Measurements from ENCODE around the gene UTS2B. TPM values are rescaled to one million over a fixed set of nuclear protein-coding genes. Genes with fewer than 3 reads are reported as not detected.

The UTS2B gene
- total RNA-seq, 1 experiment from 2014 or later = 0.26 TPM

- POLR2A ChIA-PET = no interaction called here
- Histone ChIP-seq H3K36me3 (ENCODE audit: control insufficient read depth, insufficient read depth, low read length) (peaks cover 25% of the 10 kb centered on the region), H3K27me3 (ENCODE audit: control insufficient read depth, insufficient read depth, low read length) (no peaks in the 10 kb centered on the region), H3K4me1 (ENCODE audit: control insufficient read depth, insufficient read depth, low read length) (peaks cover 31% of the 10 kb centered on the region), H3K9me3 (ENCODE audit: control insufficient read depth, insufficient read depth, low read depth, low read length) (no peaks in the 10 kb centered on the region), H3K4me3 (ENCODE audit: low read depth in 2 of 2, low read length in 2 of 2) (no peak overlapping the region), H3K27ac (ENCODE audit: low read length) (peak overlapping the region; percentile 56)
- intact Hi-C loops (cut with micrococcal nuclease; ENCODE audit: unreplicated experiment) = no loop called here
- CTCF ChIA-PET = no interaction called here
- in situ Hi-C loops (cut with HindIII; ENCODE audit: low pct_unique_long_range_greater_than_20kb, low sequenced_read_pairs) = no loop called here
- peak; percentile 27 for DNase-seq (ENCODE audit: low read depth, low spot score)
- BruUV-seq (replicated peaks) = no TSS peak
- peak; percentile 94 for ATAC-seq
- TF ChIP-seq TCF7L2 (IDR thresholded peaks at IDR 0.05; ENCODE audit: low read depth, low read length) (no peak), SIN3A (IDR thresholded peaks at IDR 0.05; ENCODE audit: borderline replicate concordance, insufficient read depth, low read depth, low read length) (no peak), POLR2AphosphoS5 (IDR thresholded peaks at IDR 0.05; ENCODE audit: low read depth, low read length) (no peak), REST (IDR thresholded peaks at IDR 0.05; ENCODE audit: insufficient read depth in 1 of 2, low read depth in 2 of 2, low read length in 1 of 2) (no peak), CTCF (IDR thresholded peaks at IDR 0.05) (no peak)
Observed at GRCh38 chr3:191376516-191377141, 46.3 kb upstream of the UTS2B start.

- ATAC-seq (no peak), DNase-seq (ENCODE audit: low read depth, low spot score) (no peak)
- H3K4me3 ChIP-seq (ENCODE audit: low read depth in 2 of 2, low read length in 2 of 2) = no peak overlapping the region
- peaks cover 27% of the 10 kb centered on the region for H3K4me1 ChIP-seq (ENCODE audit: control insufficient read depth, insufficient read depth, low read length)
- ChIA-PET POLR2A (no interaction called here), CTCF (no interaction called here)
- intact Hi-C loops (cut with micrococcal nuclease; ENCODE audit: unreplicated experiment) = no loop called here
- no TSS peak for BruUV-seq (replicated peaks)
- in situ Hi-C loops (cut with HindIII; ENCODE audit: low pct_unique_long_range_greater_than_20kb, low sequenced_read_pairs) = no loop called here
- no peak overlapping the region for H3K27ac ChIP-seq (ENCODE audit: low read length)
- H3K27me3 ChIP-seq (ENCODE audit: control insufficient read depth, insufficient read depth, low read length) = no peaks in the 10 kb centered on the region
- no peak for TF ChIP-seq POLR2AphosphoS5 (IDR thresholded peaks at IDR 0.05; ENCODE audit: low read depth, low read length)
- no peak for TF ChIP-seq TCF7L2 (IDR thresholded peaks at IDR 0.05; ENCODE audit: low read depth, low read length)
- TF ChIP-seq CTCF (IDR thresholded peaks at IDR 0.05) = no peak
- no peak for TF ChIP-seq SIN3A (IDR thresholded peaks at IDR 0.05; ENCODE audit: borderline replicate concordance, insufficient read depth, low read depth, low read length)
- TF ChIP-seq REST (IDR thresholded peaks at IDR 0.05; ENCODE audit: insufficient read depth in 1 of 2, low read depth in 2 of 2, low read length in 1 of 2) = no peak
- no peaks in the 10 kb centered on the region for H3K9me3 ChIP-seq (ENCODE audit: control insufficient read depth, insufficient read depth, low read depth, low read length)
- peaks cover 13% of the 10 kb centered on the region for H3K36me3 ChIP-seq (ENCODE audit: control insufficient read depth, insufficient read depth, low read length)
Observed at GRCh38 chr3:191373327-191373726, 43.0 kb upstream of the UTS2B start.
